ENCODE results near the gene RNASEL.
"Not testable (repeated sequence)": the region's sequence is repeated elsewhere in the genome, so short reads cannot be mapped to it uniquely, and the experiment has no call there.

The RNASEL gene

DNA sequence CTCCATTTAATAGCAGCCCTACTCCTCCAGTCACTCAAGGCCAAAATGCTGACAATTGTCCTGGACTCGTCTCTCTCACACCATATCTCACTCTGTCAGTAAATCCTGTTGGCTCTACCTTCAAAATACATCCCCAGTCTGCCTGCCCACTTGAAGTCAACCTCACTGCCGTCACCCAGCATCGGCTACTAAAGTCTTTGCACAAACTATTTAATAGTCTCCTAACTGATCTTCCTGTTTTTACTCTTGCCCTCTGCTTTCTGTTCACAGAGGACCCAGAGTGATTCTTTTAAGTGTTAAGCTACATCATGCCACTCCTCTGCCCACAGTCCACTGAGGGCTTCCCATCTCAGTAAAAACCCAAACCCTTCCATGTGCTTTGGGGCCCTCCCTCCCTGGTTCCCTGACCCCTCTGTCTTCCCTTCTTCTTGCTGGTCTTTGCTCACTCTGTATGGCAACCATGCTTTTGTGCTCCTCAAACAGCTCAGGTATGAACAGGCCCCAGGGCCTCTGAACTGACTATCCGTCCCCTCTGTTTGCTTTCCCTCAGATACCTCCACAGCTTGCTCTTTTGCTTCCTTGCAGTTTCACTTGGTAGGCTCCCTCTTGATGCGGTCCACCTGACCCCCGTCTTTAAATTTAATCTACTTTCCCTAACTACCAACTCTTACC is 19.0 kb downstream of the RNASEL start:
- H3K4me3 ChIP-seq (ENCODE audit: low read depth, low read length): no peak overlapping the region
- DNase-seq (ENCODE audit: low read depth): no peak

DNA sequence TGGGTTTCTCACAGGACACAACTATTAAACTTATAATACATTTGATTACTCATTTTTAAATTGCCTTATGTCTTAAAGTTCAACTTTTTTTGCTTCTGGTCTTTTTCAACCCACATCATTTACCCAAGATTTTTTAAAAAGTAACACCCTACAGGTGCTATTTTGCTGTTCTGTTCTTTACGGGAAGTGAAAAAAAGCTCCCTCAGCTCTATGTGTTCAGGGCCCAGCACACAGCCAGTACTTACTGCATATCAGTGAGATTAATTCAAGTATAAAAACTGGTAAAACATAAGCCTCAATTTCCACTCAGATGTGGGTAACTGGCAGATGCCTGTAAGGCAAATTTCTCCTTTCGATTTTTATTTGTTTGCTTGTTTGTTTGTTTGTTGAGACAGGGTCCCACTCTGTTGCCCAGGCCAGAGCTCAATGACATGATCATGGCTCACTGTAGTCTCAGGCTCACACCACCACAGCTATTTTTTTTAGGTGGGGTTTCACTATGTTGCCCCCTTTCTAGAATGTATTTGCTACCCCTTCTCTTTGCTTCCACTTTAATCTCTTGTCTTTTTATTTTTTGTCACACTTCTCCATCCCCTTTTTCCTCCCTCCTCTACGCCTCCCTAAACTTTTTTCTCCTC is 20.3 kb downstream of the RNASEL start:
- H3K4me3 ChIP-seq (ENCODE audit: low read depth, low read length): no peak overlapping the region
- DNase-seq (ENCODE audit: low read depth): no peak

DNA sequence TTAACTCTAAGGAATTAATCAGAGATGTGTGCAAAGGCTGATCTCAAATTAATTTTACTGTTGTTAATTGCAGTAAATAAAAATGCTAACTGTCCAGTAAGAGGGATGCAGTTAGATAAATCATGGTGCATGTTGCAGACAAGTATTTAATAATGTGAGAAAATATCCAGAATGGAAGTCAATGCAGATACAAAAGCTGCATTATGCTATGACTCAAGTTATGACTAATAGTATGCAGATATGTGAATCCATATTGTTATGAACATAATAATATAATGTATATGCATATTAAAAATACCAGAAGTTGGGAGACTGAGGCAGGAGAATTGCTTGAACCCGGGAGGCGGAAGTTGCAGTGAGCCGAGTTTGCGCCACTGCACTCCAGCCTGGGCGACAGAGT is 21.4 kb downstream of the RNASEL start:
- H3K4me3 ChIP-seq (ENCODE audit: low read depth, low read length): no peak overlapping the region
- no peak for DNase-seq (ENCODE audit: low read depth)

DNA sequence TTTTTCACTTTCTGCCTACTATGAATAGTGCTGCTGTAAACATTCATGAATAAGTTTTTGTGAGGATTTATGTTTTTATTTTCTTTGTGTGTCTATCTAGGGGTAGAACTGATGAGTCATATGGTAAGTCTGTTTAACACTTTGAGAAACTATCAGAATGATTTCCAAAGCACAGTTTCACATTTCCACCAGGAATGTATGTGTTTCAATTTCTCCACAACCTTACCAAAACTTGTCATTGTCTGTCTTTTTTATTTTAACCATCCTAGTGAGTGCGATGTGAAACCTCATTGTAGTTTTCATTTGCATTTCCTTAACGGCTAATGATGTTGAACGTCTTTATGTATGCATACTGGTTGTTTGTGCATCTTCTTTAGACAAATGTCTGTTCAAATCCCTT is 23.5 kb downstream of the RNASEL start:
- DNase-seq (ENCODE audit: low read depth): no peak

DNA sequence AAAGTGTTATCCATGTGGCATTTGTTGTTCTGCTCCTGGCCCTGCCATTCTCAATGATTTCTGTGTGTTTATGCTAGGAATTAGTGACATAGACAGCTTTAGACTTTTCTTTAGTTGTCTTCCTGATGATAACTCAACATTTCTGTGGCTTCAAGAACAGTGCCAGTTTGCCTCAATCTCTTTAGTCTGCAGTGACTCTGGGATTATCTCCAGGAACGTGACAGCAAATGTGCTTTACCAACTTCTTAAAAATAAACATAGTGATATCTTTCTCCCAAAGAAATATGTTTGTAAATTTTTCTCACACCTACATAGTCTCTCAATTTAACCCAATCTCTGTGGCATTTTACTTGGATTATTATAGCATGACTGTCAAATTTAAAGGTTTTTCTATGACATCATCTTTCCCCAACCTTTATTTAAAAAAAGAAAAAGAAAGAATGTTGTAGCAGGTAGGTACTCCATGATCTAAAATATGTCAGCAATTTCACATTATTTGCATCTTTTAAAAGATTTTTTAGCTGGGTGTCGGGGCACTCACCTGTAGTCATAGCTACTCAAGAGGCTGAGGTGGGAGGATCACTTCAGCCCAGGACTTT is 24.6 kb downstream of the RNASEL start:
- DNase-seq (ENCODE audit: low read depth): no peak
- no peak overlapping the region for H3K4me3 ChIP-seq (ENCODE audit: low read depth, low read length)

More for the DNA sequence above, 23.5 kb downstream of the RNASEL start:
- no peak overlapping the region for H3K4me3 ChIP-seq (ENCODE audit: low read depth, low read length)

DNA sequence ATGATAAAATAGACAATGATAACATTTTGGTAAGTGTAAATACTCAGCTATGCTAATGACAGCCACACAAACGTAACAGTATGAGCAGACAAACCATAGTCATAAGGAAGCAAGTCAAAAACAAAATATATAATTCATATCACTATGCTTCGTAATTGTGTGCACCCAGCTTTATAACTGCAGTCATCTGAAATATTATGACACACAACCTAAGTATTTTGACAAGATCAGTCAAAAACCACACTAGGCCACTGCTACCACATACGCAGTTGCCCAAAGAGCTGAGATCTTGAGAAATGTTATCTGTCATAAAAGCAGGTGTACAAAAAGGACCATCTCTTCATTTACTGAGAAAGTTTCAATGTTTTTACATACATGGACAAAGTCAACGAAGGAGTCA is 26.0 kb downstream of the RNASEL start:
- no peak for DNase-seq (ENCODE audit: low read depth)
- no peak overlapping the region for H3K4me3 ChIP-seq (ENCODE audit: low read depth, low read length)

DNA sequence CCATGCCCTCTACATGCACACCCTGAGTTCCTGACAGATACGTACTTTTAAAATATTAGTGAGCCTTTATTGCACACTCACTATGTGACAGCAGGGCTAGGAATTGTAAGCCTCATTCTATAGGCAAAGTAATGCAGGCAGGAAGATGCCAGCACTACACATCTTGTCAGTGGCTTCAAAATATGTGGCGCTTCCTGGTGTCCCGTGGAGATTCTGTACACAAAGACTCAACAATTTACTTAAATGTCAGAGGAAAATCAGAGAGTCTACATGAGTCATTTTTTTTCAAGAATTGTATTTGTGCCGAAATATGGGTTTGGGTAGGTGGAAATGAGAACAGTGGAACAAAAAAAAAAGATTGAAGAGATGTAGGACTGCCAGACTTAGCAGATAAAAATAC is 27.6 kb downstream of the RNASEL start:
- no peak overlapping the region for H3K4me3 ChIP-seq (ENCODE audit: low read depth, low read length)
- DNase-seq (ENCODE audit: low read depth): no peak

DNA sequence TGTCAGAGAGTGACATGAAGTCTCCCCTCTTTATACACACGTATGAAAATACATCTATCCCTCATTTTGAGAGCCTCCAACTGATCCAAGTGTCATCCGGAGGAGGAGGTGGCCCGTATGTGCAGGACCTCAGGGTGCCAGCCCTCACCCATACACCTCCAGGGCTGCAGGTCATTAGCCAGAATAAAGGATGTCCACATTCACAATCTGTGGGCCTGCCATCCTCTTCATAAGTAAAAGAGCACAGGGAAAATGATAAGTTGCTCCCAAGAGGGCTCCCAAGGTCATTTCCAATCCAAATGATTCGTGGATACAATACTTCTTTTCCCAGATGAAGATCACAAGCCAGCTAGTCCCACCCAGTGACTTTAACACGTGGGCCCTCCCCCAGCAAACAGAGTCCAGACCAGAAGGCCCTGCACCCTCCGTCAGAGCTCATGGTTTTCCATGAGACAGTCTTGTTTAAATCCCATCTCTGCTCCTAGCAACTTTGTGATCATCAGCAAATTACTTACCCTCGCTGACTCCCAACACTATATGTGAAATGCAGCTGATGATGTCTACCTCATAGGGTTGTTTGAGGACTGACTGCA is 28.6 kb downstream of the RNASEL start:
- DNase-seq (ENCODE audit: low read depth): no peak

DNA sequence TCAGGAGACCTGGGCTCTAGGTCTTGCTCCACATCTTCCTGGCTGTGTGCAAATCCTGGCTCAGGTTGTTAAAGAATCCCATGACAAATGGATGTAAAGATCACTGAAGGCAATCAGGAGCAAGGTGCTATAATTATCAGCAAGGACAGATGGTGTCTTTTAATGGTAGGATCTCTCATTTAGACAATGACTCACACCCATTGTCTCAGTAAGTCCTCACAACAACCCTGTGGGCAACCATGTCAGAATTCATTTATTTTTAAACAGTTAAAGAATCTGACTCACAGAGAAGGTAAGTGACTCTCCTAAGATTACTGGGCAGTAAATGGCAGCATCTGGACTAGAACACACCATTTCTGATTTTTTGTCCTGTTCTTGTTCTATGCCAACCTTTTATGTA is 32.8 kb downstream of the RNASEL start:
- H3K4me3 ChIP-seq (ENCODE audit: low read depth, low read length): no peak overlapping the region
- DNase-seq (ENCODE audit: low read depth): no peak

More for the DNA sequence above, 28.6 kb downstream of the RNASEL start:
- H3K4me3 ChIP-seq (ENCODE audit: low read depth, low read length): no peak overlapping the region

DNA sequence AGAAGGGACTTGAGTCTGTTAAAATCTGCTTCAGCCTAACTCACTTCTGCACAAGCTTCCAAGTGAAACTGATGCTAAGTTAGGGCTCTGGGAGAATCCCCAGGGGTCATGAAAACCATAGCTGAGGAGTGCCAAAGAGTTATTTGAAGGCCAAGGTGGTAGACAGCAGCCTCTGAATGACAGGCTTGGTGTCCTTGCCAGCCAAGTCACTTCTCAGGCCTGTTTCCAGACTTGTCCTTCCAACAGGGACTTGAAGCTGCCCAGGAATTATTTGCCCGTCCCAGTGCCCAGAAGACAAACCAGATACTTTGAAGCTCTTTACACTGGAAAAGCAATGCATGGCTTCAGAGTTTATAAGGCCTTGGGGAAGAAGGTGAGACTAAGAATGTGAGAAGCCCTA is 33.6 kb downstream of the RNASEL start:
- H3K4me3 ChIP-seq (ENCODE audit: low read depth, low read length): no peak overlapping the region
- DNase-seq (ENCODE audit: low read depth): no peak

DNA sequence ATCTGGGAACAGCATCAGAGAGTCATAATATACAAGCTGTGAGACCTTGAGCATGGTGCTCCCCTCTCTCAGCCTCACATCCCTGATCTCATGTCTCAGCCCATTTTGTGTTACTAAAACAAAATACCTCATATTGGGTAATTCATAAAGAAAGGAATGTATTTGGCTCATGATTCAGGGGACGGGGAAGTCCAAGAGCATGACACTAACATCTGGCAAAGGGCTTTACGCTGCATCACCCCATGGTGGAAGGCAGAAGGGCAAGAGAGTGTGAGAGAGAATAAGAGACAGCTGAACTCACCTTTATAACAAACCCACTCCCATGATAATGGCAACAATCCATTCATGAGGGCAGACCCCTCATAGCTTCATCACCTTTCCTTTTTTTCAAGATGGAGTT is 36.5 kb downstream of the RNASEL start:
- no peak for DNase-seq (ENCODE audit: low read depth)
- H3K4me3 ChIP-seq (ENCODE audit: low read depth, low read length): no peak overlapping the region

DNA sequence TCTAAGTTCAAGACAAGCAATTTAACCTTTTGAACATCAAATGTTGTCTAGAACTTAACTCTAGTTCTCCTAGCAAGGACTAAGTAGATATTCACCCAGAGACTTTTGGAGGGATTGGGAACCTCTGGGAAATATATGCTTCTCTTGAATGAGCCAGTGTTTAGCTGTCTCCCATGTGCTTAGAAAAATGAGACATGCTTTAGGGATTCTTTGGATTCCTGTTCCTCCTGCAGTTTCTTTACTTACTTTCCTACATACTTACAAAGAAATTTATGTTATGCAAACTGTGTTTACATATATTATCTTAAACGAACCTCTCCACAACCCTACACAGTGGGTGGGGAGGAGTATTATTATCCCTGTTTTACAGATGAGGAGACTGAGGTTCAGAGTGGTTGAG is 39.2 kb downstream of the RNASEL start:
- no peak for DNase-seq (ENCODE audit: low read depth)
- H3K4me3 ChIP-seq (ENCODE audit: low read depth, low read length): no peak overlapping the region

DNA sequence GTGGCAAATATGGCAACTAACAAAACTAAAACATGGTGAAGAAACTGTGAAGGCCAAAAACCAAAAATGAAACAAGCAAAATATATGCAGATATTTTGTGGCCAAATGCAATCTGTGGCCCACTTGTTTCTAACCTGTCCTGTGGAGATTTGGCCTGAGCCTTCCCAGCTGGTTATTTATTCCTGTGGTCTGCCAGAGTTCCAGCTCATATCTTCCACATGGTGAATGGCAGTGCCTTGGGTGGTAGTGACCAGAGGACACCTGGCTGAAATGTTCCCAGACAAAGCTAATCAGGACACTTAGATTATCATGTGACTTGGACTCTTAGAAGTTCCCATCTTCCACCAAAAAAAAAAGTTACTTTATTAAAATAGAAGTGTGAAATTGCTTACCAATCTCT is 39.7 kb downstream of the RNASEL start:
- no peak for DNase-seq (ENCODE audit: low read depth)

DNA sequence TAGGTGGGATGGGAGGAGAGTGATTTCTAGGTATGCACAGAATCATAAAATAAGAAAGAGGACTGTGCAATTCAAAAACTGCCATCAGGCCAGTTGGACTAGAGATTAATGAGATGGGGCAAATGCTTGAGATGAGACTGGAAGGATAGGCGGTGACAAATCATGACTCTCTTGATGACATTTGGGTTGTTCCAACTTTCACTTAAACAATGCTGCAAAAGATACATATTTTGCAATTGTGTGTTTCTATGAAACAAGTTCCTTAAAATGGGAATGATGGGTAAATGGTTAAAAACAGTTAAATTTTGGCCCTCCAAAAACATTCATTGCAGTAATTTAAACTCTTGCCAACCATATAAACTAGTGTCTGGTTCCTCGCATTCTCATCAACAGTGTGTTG is 55.2 kb downstream of the RNASEL start:
- DNase-seq (ENCODE audit: low read depth): no peak
- no peak overlapping the region for H3K4me3 ChIP-seq (ENCODE audit: low read depth, low read length)

More for the DNA sequence above, 39.7 kb downstream of the RNASEL start:
- no peak overlapping the region for H3K4me3 ChIP-seq (ENCODE audit: low read depth, low read length)

DNA sequence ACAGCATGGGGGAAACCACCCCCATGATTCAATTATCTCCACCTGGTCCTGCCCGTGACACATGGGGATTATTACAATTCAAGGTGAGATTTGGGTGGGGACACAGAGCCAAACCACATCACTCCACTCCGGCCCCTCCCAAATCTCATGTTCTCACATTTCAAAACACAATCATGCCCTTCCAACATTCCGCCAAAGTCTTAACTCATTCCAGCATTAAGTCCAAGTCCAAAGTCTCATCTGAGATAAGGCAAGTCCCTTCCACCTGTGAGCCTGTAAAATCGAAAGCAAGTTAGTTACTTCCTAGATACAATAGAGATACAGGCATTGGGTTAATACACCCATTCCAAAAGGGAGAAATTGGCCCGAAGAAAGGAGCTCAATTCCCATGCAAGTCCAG is 60.9 kb downstream of the RNASEL start:
- H3K4me3 ChIP-seq (ENCODE audit: low read depth, low read length); DNase-seq (ENCODE audit: low read depth): not testable (repeated sequence)

DNA sequence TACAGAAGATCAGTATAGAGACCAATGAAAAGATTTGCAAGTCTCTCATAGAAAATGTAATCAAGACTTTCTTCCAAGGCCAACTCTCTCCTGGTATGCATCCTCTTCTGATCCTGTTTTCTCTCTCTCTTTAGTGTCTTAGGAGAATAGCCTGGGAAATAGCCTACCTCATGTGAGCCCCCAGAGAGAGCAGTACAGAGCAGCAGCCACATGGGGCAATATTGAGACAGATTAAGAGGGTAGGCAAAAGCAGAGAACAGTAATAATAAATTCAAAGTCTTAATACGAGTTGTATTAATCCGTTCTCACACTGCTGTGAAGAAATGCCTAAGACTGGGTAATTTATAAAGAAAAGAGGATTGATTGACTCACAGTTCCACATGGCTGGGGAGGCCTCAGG is 61.4 kb downstream of the RNASEL start:
- H3K4me3 ChIP-seq (ENCODE audit: low read depth, low read length): no peak overlapping the region
- DNase-seq (ENCODE audit: low read depth): no peak

DNA sequence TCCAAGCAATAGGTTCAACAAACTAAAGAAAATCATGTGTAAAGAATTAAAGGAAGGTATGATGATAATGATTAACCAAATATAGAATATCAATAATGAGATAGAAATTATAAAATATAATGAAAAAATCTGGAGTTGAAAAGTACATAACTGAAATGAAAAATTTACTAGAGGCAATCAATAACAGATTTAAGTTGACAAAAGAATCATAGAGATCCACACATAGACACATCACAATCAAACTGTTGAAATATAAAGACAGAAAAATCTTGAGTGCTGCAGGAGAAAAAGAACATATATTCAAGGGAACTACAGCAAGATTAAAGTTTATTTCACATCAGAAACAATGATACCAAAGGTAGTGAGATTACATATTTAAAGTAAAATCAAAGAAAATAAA is 63.7 kb downstream of the RNASEL start:
- no peak overlapping the region for H3K4me3 ChIP-seq (ENCODE audit: low read depth, low read length)
- DNase-seq (ENCODE audit: low read depth): no peak
